Measurements from ENCODE around the gene OSR1.

- TF ChIP-seq CTCF (tag by site-specific recombination; IDR thresholded peaks at IDR 0.05) (no peak), ZBTB11 (tag by site-specific recombination; conservative IDR thresholded peaks at IDR 0.05; ENCODE audit: low read depth) (no peak), PBX3 (CRISPR knock-in tag; IDR thresholded peaks at IDR 0.05) (no peak), ZNF221 (tag by site-specific recombination; IDR thresholded peaks at IDR 0.05; ENCODE audit: borderline replicate concordance) (no peak)
Measured at GRCh38 chr2:19320813-19321212, 37.6 kb downstream of the OSR1 start.
